Choroid plexus epithelial cell (primary cell): Measurements from ENCODE around the gene MLXIP.

Source experiments
- DNase-seq: peaks from one replicate; pipeline ENCODE4 v3.0.0-alpha.2; 2010; ENCODE audit warnings: low read depth
- H3K4me3 ChIP-seq: 2 replicates; pipeline ENCODE4 v1.5.1; 2011; ENCODE audit warnings: low read depth, mild to moderate bottlenecking, control low read depth, low read length, moderate library complexity
- CTCF ChIP-seq: conservative IDR thresholded peaks from 2 replicates; pipeline ENCODE4 v1.5.1; 2011; ENCODE audit warnings: low read depth, mild to moderate bottlenecking, control low read depth, inconsistent platforms, low read length, moderate library complexity

Gene MLXIP

GRCh38 chr12:122141911-122142725 is 63.6 kb downstream of the MLXIP start:
- H3K4me3 ChIP-seq: no peak overlapping the region
- TF ChIP-seq CTCF: no peak

GRCh38 chr12:122142857-122143256 is 64.3 kb downstream of the MLXIP start:
- H3K4me3 ChIP-seq: no peak overlapping the region
- no peak for DNase-seq
- no peak for TF ChIP-seq CTCF

More at GRCh38 chr12:122141911-122142725, 63.6 kb downstream of the MLXIP start:
- DNase-seq: no peak

GRCh38 chr12:122144885-122145284 is 66.3 kb downstream of the MLXIP start:
- no peak overlapping the region for H3K4me3 ChIP-seq
- no peak for DNase-seq
- no peak for TF ChIP-seq CTCF

GRCh38 chr12:122145505-122146330 is 67.2 kb downstream of the MLXIP start:
- H3K4me3 ChIP-seq: no peak overlapping the region

GRCh38 chr12:122147514-122148290 is 69.1 kb downstream of the MLXIP start:
- DNase-seq: no peak
- no peak overlapping the region for H3K4me3 ChIP-seq
- TF ChIP-seq CTCF: no peak

More at GRCh38 chr12:122145505-122146330, 67.2 kb downstream of the MLXIP start:
- TF ChIP-seq CTCF: no peak
- no peak for DNase-seq

- no peak for TF ChIP-seq CTCF
- no peak overlapping the region for H3K4me3 ChIP-seq
- no peak for DNase-seq
Observed at GRCh38 chr12:122148657-122149056, 70.1 kb downstream of the MLXIP start.
